Fibroblast of skin of left quadriceps (primary cell): ENCODE results near the gene ASTN2.

ENCODE experiments used
- DNase-seq, 2 experiments: peaks; one replicate each; pipeline ENCODE4 v3.0.0-alpha.2; 2013; ENCODE audit warnings: low read depth in 2 of 2

The ASTN2 gene

GRCh38 chr9:116809656-116810055 lies 605.2 kb downstream of the ASTN2 start:
- no peak for DNase-seq

- peak in 1 of 2 experiments; percentile 2 for DNase-seq
These were observed 608.8 kb downstream of the ASTN2 start for GRCh38 chr9:116806075-116806474.

GRCh38 chr9:116800885-116801284 lies 614.0 kb downstream of the ASTN2 start:
- DNase-seq, result no peak

- DNase-seq, result no peak
These were observed 614.8 kb downstream of the ASTN2 start for GRCh38 chr9:116800074-116800473.

- no peak for DNase-seq
These were observed 616.3 kb downstream of the ASTN2 start for GRCh38 chr9:116798521-116798920.

GRCh38 chr9:116797276-116797675 lies 617.6 kb downstream of the ASTN2 start:
- DNase-seq, result no peak

- DNase-seq, result no peak
These were observed 618.2 kb downstream of the ASTN2 start for GRCh38 chr9:116796669-116797068.

- DNase-seq, result no peak
These were observed 619.0 kb downstream of the ASTN2 start for GRCh38 chr9:116795821-116796220.

- DNase-seq, result no peak
These were observed 622.6 kb downstream of the ASTN2 start for GRCh38 chr9:116792271-116792670.

GRCh38 chr9:116791326-116791725 lies 623.5 kb downstream of the ASTN2 start:
- DNase-seq, result no peak

- no peak for DNase-seq
These were observed 625.8 kb downstream of the ASTN2 start for GRCh38 chr9:116789081-116789480.

- no peak for DNase-seq
These were observed 628.1 kb downstream of the ASTN2 start for GRCh38 chr9:116786737-116787136.

GRCh38 chr9:116777116-116777515 lies 637.7 kb downstream of the ASTN2 start:
- no peak for DNase-seq

- no peak for DNase-seq
These were observed 640.3 kb downstream of the ASTN2 start for GRCh38 chr9:116774421-116775180.

GRCh38 chr9:116767219-116767618 lies 647.6 kb downstream of the ASTN2 start:
- DNase-seq, result no peak

- DNase-seq, result no peak
These were observed 649.8 kb downstream of the ASTN2 start for GRCh38 chr9:116765011-116765410.

GRCh38 chr9:116763770-116764169 lies 651.1 kb downstream of the ASTN2 start:
- no peak for DNase-seq

GRCh38 chr9:116760636-116761035 lies 654.2 kb downstream of the ASTN2 start:
- no peak for DNase-seq

- no peak for DNase-seq
These were observed 657.8 kb downstream of the ASTN2 start for GRCh38 chr9:116757030-116757429.

GRCh38 chr9:116753389-116753788 lies 661.5 kb downstream of the ASTN2 start:
- no peak for DNase-seq

GRCh38 chr9:116750510-116750909 lies 664.3 kb downstream of the ASTN2 start:
- no peak for DNase-seq

GRCh38 chr9:116749772-116750171 lies 665.1 kb downstream of the ASTN2 start:
- no peak for DNase-seq

GRCh38 chr9:116749176-116749575 lies 665.7 kb downstream of the ASTN2 start:
- DNase-seq, result no peak

GRCh38 chr9:116741742-116742141 lies 673.1 kb downstream of the ASTN2 start:
- no peak for DNase-seq
